ENCODE results near the gene CALN1.
"Not testable (repeated sequence)": the region's sequence is repeated elsewhere in the genome, so short reads cannot be mapped to it uniquely, and the experiment has no call there.

CALN1 gene

DNA sequence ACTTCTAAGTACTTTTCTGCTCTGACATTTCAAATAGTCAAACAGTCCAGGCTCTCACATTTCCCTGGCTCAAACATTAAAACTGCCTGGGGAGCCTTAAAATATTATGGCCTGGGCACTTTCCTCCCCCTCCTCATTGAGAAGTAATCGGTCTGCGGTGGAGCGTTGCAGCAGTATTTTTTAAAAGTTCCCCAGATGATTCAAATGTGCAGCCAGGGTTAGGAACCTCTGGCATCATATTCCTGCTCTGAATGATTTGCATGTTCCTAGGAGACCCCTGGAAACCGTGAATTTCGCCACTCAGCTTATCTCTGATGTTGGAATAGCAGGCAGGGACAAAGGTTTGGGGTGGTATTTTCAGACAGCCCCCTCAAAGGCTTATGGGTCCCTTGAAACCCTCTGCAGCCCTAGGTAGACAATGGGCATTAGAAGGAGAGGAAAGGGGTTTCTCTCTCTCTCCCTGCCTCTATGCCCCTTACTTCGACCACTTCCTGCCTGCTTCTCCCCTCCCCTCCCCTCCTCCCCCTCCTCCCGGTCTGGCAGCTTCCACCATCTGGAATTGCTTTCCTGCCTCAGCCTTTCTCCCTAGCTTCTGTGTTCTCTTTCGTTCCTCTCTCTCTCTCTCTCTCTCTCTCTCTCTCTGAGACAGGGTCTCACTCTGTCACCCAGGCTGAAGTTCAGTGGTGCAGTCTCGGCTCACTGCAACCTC lies 658.0 kb downstream of the CALN1 start:
- TF ChIP-seq, protein P1, sequence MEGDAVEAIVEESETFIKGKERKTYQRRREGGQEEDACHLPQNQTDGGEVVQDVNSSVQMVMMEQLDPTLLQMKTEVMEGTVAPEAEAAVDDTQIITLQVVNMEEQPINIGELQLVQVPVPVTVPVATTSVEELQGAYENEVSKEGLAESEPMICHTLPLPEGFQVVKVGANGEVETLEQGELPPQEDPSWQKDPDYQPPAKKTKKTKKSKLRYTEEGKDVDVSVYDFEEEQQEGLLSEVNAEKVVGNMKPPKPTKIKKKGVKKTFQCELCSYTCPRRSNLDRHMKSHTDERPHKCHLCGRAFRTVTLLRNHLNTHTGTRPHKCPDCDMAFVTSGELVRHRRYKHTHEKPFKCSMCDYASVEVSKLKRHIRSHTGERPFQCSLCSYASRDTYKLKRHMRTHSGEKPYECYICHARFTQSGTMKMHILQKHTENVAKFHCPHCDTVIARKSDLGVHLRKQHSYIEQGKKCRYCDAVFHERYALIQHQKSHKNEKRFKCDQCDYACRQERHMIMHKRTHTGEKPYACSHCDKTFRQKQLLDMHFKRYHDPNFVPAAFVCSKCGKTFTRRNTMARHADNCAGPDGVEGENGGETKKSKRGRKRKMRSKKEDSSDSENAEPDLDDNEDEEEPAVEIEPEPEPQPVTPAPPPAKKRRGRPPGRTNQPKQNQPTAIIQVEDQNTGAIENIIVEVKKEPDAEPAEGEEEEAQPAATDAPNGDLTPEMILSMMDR (IDR thresholded peaks at IDR 0.05; ENCODE audit: low read depth, low read length), result no peak
- DNase-seq (ENCODE audit: extremely low read depth, low read depth), result no peak

DNA sequence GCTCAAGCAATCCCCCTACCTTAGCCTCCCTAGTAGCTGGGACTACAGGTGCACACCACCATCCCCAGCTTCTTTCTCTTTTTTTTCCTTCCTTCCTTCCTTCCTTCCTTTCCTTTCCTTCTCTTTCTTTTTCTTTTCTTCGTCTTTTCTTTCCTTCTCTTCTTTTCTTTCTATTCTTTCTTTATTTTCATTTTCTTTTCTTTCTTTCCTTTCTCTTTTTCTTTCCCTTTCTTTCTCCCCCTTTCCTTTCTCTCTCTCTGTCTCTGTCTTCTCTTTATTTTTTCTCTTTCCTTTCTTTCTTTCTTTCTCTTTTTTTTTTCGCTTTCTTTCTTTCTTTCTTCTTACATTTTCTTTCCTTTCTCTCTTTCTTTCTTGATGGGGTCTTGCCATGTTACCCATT lies 658.9 kb downstream of the CALN1 start:
- DNase-seq (ENCODE audit: extremely low read depth, low read depth), result no peak
- TF ChIP-seq, protein P1 (IDR thresholded peaks at IDR 0.05; ENCODE audit: low read depth, low read length), result no peak

DNA sequence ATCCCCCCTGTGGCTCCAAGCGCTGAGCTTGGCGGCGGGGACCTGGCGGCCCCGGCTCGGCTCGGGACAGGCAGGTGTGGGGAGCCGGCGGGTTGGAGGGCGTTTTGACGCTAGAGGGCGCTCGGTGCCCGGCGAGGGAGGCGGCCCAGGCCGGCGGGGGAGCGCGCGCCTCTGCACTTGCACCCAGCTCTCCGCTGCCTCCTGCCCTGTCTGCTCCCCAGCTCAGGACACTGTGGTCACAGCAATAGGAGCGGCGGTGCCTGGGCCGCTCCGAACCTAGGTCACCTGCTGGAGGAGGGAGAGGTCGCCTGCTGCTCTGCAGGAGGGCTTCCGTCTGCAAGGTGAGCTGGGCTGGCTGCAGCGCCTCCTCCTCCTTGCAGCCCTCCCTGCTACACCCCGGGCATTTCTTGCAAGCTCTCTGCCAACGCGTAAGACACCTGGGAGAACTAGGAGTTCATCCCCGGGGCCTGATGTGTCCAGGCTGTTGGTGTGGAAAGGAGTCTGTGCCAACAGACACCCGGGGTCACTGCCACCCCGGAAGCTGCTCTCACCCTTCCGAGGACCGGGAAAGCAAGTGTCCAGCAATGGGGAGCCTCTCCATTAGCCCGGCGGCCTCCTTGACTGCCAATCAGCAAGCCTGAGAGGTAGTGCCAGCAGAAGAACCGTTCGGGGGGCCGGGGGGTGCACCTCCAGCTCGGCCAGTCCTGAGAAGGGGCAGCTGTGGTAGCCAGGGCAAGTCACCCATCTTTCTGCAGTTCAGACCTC lies 659.8 kb downstream of the CALN1 start:
- no peak for DNase-seq (ENCODE audit: extremely low read depth, low read depth)
- TF ChIP-seq, protein P1 (IDR thresholded peaks at IDR 0.05; ENCODE audit: low read depth, low read length), result peak; percentile 42

DNA sequence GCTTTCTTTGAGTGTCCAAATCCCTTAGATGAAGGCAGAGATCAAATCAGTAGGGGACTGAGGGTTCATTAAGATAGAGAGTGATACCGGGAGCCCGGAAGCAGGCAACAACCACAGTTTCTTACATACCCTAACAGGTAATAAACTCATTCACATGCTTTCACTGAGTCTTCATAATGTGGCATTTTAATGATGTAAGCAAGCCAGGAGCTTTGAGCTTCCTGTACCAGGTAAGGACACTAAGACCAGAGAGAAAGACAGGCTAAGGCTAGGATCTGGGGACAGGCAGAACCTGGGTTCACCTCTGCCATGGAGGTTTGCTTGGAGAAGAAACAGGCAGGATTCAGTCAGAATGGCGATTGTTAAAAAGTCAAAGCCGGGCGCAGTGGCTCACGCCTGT lies 661.8 kb downstream of the CALN1 start:
- DNase-seq (ENCODE audit: extremely low read depth, low read depth), result no peak
- TF ChIP-seq, protein P1 (IDR thresholded peaks at IDR 0.05; ENCODE audit: low read depth, low read length), result no peak

DNA sequence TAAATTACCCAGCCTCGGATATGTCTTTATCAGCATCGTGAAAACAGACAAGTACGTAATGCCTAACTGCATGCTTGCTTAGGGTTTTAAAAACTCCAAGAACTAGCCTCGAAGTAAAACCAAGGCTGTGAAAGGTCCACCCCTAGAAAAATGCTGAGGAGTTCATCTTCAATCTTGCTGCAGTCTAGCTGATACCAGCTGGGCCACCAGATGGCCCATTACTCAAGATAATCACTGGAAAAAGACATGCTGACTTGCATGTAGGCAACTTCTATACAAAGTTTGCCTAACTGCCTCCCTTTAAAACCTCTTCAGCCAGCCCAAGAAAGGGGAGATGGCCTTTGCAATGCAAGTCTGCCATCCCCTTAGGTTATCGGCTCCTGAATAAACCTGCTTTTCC lies 666.1 kb downstream of the CALN1 start:
- TF ChIP-seq, protein P1 (IDR thresholded peaks at IDR 0.05; ENCODE audit: low read depth, low read length), result no peak
- DNase-seq (ENCODE audit: extremely low read depth, low read depth), result no peak

DNA sequence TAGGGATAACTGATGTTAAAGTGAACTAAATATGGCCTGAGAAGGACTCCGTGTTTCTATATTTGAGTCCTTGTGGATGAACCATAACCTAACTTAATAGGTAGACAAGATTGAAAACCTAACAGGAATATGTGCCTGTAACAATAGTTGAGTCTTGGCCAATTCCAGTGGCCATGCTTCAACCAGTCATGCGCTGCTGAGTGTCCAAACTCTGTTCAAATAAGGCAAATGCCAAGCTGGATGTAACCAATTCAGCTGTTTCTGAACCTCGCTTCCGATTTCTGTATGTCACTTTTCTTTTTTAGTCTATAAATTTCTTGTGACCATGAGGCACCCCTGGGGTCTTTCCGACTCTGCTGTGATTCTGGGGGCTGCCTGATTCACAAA lies 672.0 kb downstream of the CALN1 start:
- no peak for DNase-seq (ENCODE audit: extremely low read depth, low read depth)
- TF ChIP-seq, protein P1 (IDR thresholded peaks at IDR 0.05; ENCODE audit: low read depth, low read length), result no peak

DNA sequence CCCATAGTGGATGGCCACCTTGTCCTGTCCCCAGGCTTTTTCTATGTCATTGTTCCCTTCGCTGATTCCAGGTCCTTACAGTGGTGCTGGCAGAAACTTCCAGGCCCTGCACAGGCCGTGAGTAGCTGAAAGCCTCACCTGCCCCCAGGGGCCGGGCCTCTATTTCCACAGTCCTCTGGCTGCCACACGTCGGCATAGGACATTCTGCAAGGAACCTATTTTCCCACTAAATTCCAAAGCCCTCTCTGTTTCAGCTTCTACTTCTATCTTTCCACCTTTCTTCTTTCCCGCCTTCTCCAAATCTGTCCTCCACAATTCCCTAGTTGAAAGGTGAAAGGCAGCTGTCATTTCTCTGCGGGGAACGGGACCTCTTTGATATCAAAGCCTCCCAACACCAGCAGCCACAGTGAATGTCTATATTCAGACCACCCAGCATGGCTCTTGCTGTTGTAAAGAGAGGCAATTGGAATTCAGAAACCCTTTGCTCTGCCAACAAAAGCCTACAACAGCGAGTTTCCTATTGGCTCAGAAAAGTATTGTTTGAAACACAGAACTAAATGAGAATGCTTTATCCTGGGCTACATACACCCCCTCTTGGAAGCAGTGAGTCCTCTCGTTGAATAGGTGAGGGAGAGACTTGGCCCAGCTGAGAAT lies 672.5 kb downstream of the CALN1 start:
- no peak for DNase-seq (ENCODE audit: extremely low read depth, low read depth)
- TF ChIP-seq, protein P1 (IDR thresholded peaks at IDR 0.05; ENCODE audit: low read depth, low read length), result no peak

DNA sequence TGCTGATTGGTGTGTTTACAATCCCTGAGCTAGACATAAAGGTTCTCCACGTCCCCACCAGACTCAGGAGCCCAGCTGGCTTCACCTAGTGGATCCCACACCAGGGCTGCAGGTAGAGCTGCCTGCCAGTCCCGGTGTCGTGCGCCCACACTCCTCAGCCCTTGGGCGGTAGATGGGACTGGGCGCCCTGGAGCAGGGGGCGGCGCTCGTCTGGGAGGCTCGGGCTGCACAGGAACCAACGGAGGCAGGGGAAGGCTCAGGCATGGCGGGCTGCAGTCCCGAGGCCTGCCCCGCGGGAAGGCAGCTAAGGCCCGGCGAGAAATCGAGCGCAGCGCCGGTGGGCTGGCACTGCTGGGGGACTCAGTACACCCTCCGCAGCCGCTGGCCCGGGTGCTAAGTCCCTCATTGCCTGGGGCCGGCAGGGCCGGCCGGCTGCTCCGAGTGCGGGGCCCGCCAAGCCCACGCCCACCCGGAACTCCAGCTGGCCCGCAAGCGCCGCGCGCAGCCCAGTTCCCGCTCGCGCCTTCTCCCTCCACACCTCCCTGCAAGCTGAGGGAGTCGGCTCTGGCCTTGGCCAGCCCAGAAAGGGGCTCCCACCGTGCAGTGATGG lies 674.1 kb downstream of the CALN1 start:
- not testable (repeated sequence) for DNase-seq (ENCODE audit: extremely low read depth, low read depth)
